Lower leg skin (tissue), 3 donors: ENCODE results near the gene CCL1.

Source experiments
- POLR2A ChIP-seq, 2 donors: fragments of 450-650 bp; IDR thresholded peaks; one replicate each; pipeline ENCODE4 v1.6.1; 2016 to 2017; ENCODE audit warnings: antibody characterized with exemption in 2 of 2, mild to moderate bottlenecking in 1 of 2, moderate library complexity in 1 of 2
- TF ChIP-seq, protein P1 (sequence below), 3 donors: fragments of 450-650 bp; IDR thresholded peaks; one replicate each; pipeline ENCODE4 v1.5.1; 2016; ENCODE audit warnings: antibody characterized with exemption in 3 of 3, mild to moderate bottlenecking in 3 of 3, moderate library complexity in 2 of 3

DNA sequence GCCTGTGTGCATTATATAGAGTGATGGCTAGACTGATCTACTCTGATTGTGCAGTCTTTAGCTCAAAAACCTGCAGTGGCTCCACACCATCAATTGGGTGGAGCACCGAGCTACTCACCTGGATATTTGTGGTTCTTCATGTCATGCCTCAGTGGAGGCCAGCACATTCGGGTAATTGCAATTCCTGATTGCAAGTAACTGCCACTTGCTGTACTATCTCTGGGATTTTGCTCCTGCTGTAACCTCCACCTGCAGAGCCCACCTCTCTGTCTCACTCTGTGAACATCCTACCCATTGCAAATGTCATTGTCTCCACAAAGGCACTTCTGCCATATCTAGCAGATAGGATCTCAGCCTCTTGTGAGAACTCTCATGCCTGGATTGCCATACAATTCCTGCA is 1.7 kb upstream of the CCL1 start:
- TF ChIP-seq, protein P1, sequence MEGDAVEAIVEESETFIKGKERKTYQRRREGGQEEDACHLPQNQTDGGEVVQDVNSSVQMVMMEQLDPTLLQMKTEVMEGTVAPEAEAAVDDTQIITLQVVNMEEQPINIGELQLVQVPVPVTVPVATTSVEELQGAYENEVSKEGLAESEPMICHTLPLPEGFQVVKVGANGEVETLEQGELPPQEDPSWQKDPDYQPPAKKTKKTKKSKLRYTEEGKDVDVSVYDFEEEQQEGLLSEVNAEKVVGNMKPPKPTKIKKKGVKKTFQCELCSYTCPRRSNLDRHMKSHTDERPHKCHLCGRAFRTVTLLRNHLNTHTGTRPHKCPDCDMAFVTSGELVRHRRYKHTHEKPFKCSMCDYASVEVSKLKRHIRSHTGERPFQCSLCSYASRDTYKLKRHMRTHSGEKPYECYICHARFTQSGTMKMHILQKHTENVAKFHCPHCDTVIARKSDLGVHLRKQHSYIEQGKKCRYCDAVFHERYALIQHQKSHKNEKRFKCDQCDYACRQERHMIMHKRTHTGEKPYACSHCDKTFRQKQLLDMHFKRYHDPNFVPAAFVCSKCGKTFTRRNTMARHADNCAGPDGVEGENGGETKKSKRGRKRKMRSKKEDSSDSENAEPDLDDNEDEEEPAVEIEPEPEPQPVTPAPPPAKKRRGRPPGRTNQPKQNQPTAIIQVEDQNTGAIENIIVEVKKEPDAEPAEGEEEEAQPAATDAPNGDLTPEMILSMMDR (IDR thresholded peaks at IDR 0.05), result no peak
- no peak for TF ChIP-seq POLR2A (IDR thresholded peaks at IDR 0.05)
